H1 (cell line): Measurements from ENCODE around the gene ZNF629. TPM values are rescaled to one million over a fixed set of nuclear protein-coding genes. Genes with fewer than 3 reads are reported as not detected.
A peak's percentile ranks its signal among the peaks of the same experiment; 100 is the strongest.

Experiments
- CTCF ChIA-PET: fragments of 300-600 bp; sonication (Branson Sonifier 250); formaldehyde crosslinking; loops from one replicate; lab custom pipeline; 2021; ENCODE audit not compliant: partially characterized antibody; lab: Charles Lee
- POLR2A ChIA-PET: fragments of 300-600 bp; sonication (Branson Sonifier 250); formaldehyde crosslinking; loops from one replicate; lab custom pipeline; 2021; ENCODE audit warnings: inconsistent platforms; ENCODE audit not compliant: partially characterized antibody; lab: Charles Lee
- DNase-seq, 2 experiments: peaks; one replicate each; pipeline versions ENCODE4 v3.0.0 to v3.0.0-alpha.2; 2010 to 2022; ENCODE audit warnings: low spot score in 2 of 2, low read depth in 1 of 2, mixed read lengths in 1 of 2
- FAIRE-seq: peaks from 2 replicates; lab custom pipeline; 2011; peaks lifted over from hg19 to GRCh38; lab: Jason Lieb, UNC
- H2AFZ ChIP-seq: 2 replicates; pipeline ENCODE4 v1.8.1; 2012; ENCODE audit warnings: low read length, inconsistent platforms
- H2AK5ac ChIP-seq: 2 replicates; pipeline ENCODE4 v1.6.1; 2013; ENCODE audit warnings: low read depth, low read length
- H2BK120ac ChIP-seq: replicated peaks from 2 replicates; pipeline ENCODE3; 2013; ENCODE audit warnings: low read depth, low read length, inconsistent platforms
- H2BK12ac ChIP-seq: 2 replicates; pipeline ENCODE4 v1.6.1; 2013; ENCODE audit warnings: low read depth, low read length
- H2BK15ac ChIP-seq: 2 replicates; pipeline ENCODE4 v1.6.1; 2013; ENCODE audit warnings: low read length
- H2BK20ac ChIP-seq: 2 replicates; pipeline ENCODE4 v1.6.1; 2013; ENCODE audit warnings: low read length
- H2BK5ac ChIP-seq: 2 replicates; pipeline ENCODE4 v1.6.1; 2013; ENCODE audit warnings: low read depth, low read length
- H3K14ac ChIP-seq: 2 replicates; pipeline ENCODE4 v1.6.1; 2013; ENCODE audit warnings: inconsistent platforms; ENCODE audit not compliant: insufficient read length
- H3K18ac ChIP-seq: 2 replicates; pipeline ENCODE4 v1.6.1; 2013; ENCODE audit warnings: low read length; ENCODE audit errors: extremely low read depth
- H3K23ac ChIP-seq: 2 replicates; pipeline ENCODE4 v1.6.1; 2013; ENCODE audit warnings: inconsistent platforms; ENCODE audit not compliant: insufficient read length
- H3K23me2 ChIP-seq: 2 replicates; pipeline ENCODE4 v1.6.1; 2013; ENCODE audit warnings: low read depth, low read length
- H3K27ac ChIP-seq: 2 replicates; pipeline ENCODE4 v1.6.1; 2011; ENCODE audit warnings: low read depth, low read length, inconsistent platforms
- H3K27me3 ChIP-seq, 4 experiments: replicated peaks in 1 of 4; 1 replicate in 1 of 4; 2 replicates in 3 of 4; pipeline versions ENCODE4 v1.6.1 to v1.8.1; 2011 to 2013; ENCODE audit warnings: low read length in 3 of 4, mild to moderate bottlenecking in 3 of 4, inconsistent platforms in 2 of 4, mixed read lengths in 2 of 4, moderate library complexity in 1 of 4; ENCODE audit not compliant: control insufficient read depth in 3 of 4, insufficient read depth in 3 of 4; ENCODE audit errors: extremely low read depth in 1 of 4
- H3K36me3 ChIP-seq, 4 experiments: 2 replicates each; pipeline versions ENCODE4 v1.6.1 to v1.8.1; 2011 to 2013; ENCODE audit warnings: mild to moderate bottlenecking in 4 of 4, low read length in 3 of 4, moderate library complexity in 2 of 4, control low read depth in 1 of 4, inconsistent platforms in 1 of 4; ENCODE audit not compliant: insufficient read depth in 4 of 4, control insufficient read depth in 2 of 4
- H3K4ac ChIP-seq: replicated peaks from 2 replicates; pipeline ENCODE3; 2013; ENCODE audit warnings: low read length, low read depth, mixed read lengths, inconsistent platforms; ENCODE audit not compliant: insufficient read length
- H3K4me1 ChIP-seq, 4 experiments: replicated peaks in 1 of 4; 1 replicate in 1 of 4; 2 replicates in 3 of 4; pipeline versions ENCODE4 v1.6.1 to v1.8.1; 2011 to 2013; ENCODE audit warnings: low read length in 3 of 4, inconsistent platforms in 2 of 4, mixed read lengths in 1 of 4; ENCODE audit not compliant: insufficient read depth in 4 of 4, control insufficient read depth in 3 of 4
- H3K4me2 ChIP-seq, 2 experiments: 2 replicates each; pipeline versions ENCODE4 v1.6.1 to v1.8.1; 2011 to 2013; ENCODE audit warnings: low read depth in 2 of 2, low read length in 2 of 2, control low read depth in 1 of 2, inconsistent platforms in 1 of 2, mild to moderate bottlenecking in 1 of 2; ENCODE audit not compliant: insufficient read depth in 1 of 2
- H3K4me3 ChIP-seq, 4 experiments: fragments of 200-600, 300-600 bp in 1 of 4; sonication (generic), shearing (Covaris generic), sonication (Bioruptor Twin) in 1 of 4; 2 replicates each; pipeline versions ENCODE4 v1.5.1 to v1.8.1; 2011 to 2016; ENCODE audit warnings: low read length in 4 of 4, low read depth in 3 of 4, control low read depth in 2 of 4, inconsistent platforms in 2 of 4, mild to moderate bottlenecking in 2 of 4, mixed read lengths in 1 of 4, moderate library complexity in 1 of 4; ENCODE audit not compliant: insufficient read depth in 2 of 4; ENCODE audit errors: extremely low read depth in 1 of 4
- H3K56ac ChIP-seq: replicated peaks from 2 replicates; pipeline ENCODE3; 2013; ENCODE audit warnings: low read depth, mild to moderate bottlenecking, mixed read lengths, low read length, inconsistent platforms; ENCODE audit not compliant: insufficient read length
- H3K79me1 ChIP-seq: 2 replicates; pipeline ENCODE4 v1.6.1; 2013; ENCODE audit warnings: low read depth, low read length, control low read depth
- H3K79me2 ChIP-seq, 2 experiments: 2 replicates each; pipeline versions ENCODE4 v1.6.1 to v1.8.1; 2012 to 2013; ENCODE audit warnings: low read length in 2 of 2, mild to moderate bottlenecking in 2 of 2, inconsistent platforms in 1 of 2; ENCODE audit not compliant: insufficient read depth in 2 of 2, control insufficient read depth in 1 of 2
- H3K9ac ChIP-seq, 4 experiments: replicated peaks in 1 of 4; 1 replicate in 1 of 4; 2 replicates in 3 of 4; pipeline versions ENCODE4 v1.6.1 to v1.8.1; 2011 to 2013; ENCODE audit warnings: low read depth in 3 of 4, low read length in 3 of 4, control low read depth in 2 of 4, mild to moderate bottlenecking in 2 of 4, moderate library complexity in 2 of 4, inconsistent platforms in 1 of 4; ENCODE audit errors: extremely low read depth in 1 of 4
- H3K9me3 ChIP-seq, 2 experiments: 2 replicates each; pipeline versions ENCODE4 v1.6.1 to v1.8.1; 2012 to 2013; ENCODE audit warnings: mild to moderate bottlenecking in 2 of 2, moderate library complexity in 2 of 2, control low read depth in 1 of 2, inconsistent platforms in 1 of 2, low read depth in 1 of 2, low read length in 1 of 2, mixed read lengths in 1 of 2; ENCODE audit not compliant: insufficient read depth in 2 of 2
- H4K20me1 ChIP-seq, 2 experiments: replicated peaks in 1 of 2; 2 replicates each; pipeline versions ENCODE3 to v1.8.1; 2011 to 2013; ENCODE audit warnings: inconsistent platforms in 2 of 2, low read length in 2 of 2, mild to moderate bottlenecking in 1 of 2; ENCODE audit not compliant: insufficient read depth in 2 of 2, control insufficient read depth in 1 of 2
- H4K5ac ChIP-seq: 2 replicates; pipeline ENCODE4 v1.6.1; 2013; ENCODE audit warnings: low read length, low read depth, mixed read lengths, inconsistent platforms; ENCODE audit not compliant: insufficient read length
- H4K8ac ChIP-seq: 2 replicates; pipeline ENCODE4 v1.8.0; 2013; ENCODE audit warnings: mild to moderate bottlenecking, moderate library complexity, low read length, inconsistent platforms; ENCODE audit not compliant: insufficient read depth; ENCODE audit errors: extremely low read depth
- H4K91ac ChIP-seq: replicated peaks from 2 replicates; pipeline ENCODE3; 2013; ENCODE audit warnings: low read length, mixed read lengths, inconsistent platforms; ENCODE audit not compliant: insufficient read length
- CEBPB ChIP-seq: IDR thresholded peaks from 2 replicates; pipeline ENCODE4 v1.6.1; 2012; ENCODE audit warnings: low read depth, low read length
- E2F6 ChIP-seq: IDR thresholded peaks from 2 replicates; pipeline ENCODE4 v1.6.1; 2012; ENCODE audit warnings: inconsistent platforms
- GTF2F1 ChIP-seq: IDR thresholded peaks from 2 replicates; pipeline ENCODE4 v1.6.1; 2012; ENCODE audit warnings: low read depth, low read length, improper control_type of control experiment, borderline replicate concordance
- KDM1A ChIP-seq: fragments of 200-600, 300-600 bp; sonication (generic); IDR thresholded peaks from 2 replicates; pipeline ENCODE4 v1.7.1; 2016; ENCODE audit warnings: mild to moderate bottlenecking, low read length, borderline replicate concordance
- KDM5A ChIP-seq: fragments of 200-600 bp; IDR thresholded peaks from 2 replicates; pipeline ENCODE4 v1.7.1; 2012; ENCODE audit warnings: mild to moderate bottlenecking, low read length, inconsistent platforms, mixed read lengths
- NANOG ChIP-seq: IDR thresholded peaks from 2 replicates; pipeline ENCODE4 v1.6.1; 2011; ENCODE audit warnings: low read length, low read depth, mild to moderate bottlenecking, inconsistent platforms; ENCODE audit not compliant: insufficient read depth, poor library complexity, severe bottlenecking
- POLR2A ChIP-seq, 2 experiments: IDR thresholded peaks; 1 replicate in 1 of 2; 2 replicates in 1 of 2; pipeline ENCODE4 v1.6.1; 2011; ENCODE audit warnings: low read depth in 2 of 2, low read length in 2 of 2, mild to moderate bottlenecking in 2 of 2; ENCODE audit errors: control extremely low read depth in 1 of 2
- RXRA ChIP-seq: IDR thresholded peaks from 2 replicates; pipeline ENCODE4 v1.6.1; 2011; ENCODE audit warnings: low read depth, mild to moderate bottlenecking, low read length, moderate library complexity; ENCODE audit not compliant: insufficient read depth
- SAP30 ChIP-seq: fragments of 300-600 bp; sonication (generic); IDR thresholded peaks from 2 replicates; pipeline ENCODE4 v1.7.1; 2012; ENCODE audit warnings: low read length, moderate library complexity, mild to moderate bottlenecking, inconsistent platforms; ENCODE audit not compliant: insufficient read depth, insufficient replicate concordance
- SIX5 ChIP-seq: IDR thresholded peaks from 2 replicates; pipeline ENCODE4 v1.6.1; 2011; ENCODE audit warnings: mild to moderate bottlenecking, low read depth, low read length
- SRF ChIP-seq: IDR thresholded peaks from 2 replicates; pipeline ENCODE4 v1.6.1; 2011; ENCODE audit warnings: mild to moderate bottlenecking, low read depth, low read length, moderate library complexity
- WGBS, 2 experiments: shearing (Covaris generic) in 1 of 2; methylation state at CpG; one replicate each; pipeline versions ENCODE4 v1.1.6 to v1.1.7; 2013 to 2015; ENCODE audit warnings: low lambda C conversion rate in 2 of 2, mixed read lengths in 2 of 2, inconsistent platforms in 1 of 2, low coverage in 1 of 2, missing lambda C conversion rate in 1 of 2; ENCODE audit not compliant: insufficient replicate concordance in 2 of 2, insufficient coverage in 1 of 2, insufficient read length in 1 of 2; ENCODE audit errors: extremely low coverage in 1 of 2, missing lambda C conversion rate in 1 of 2; 5-methylcytosine and 5-hydroxymethylcytosine counted together
- polyA plus RNA-seq, 7 experiments: library from polyadenylated mRNA; depleted of rRNA in 3 of 7; stranded (reverse) in 5 of 7; unstranded in 2 of 7; fragments of >200 nt in 5 of 7; fragments of 200-250 nt in 2 of 7; gene quantifications; 1 replicate in 5 of 7; 2 replicates in 1 of 7; 4 replicates in 1 of 7; pipeline versions ENCODE4 v1.2.1 to v1.2.3, GENCODE V29; 2011 to 2013; ENCODE audit warnings: missing spikeins in 2 of 7, mixed read lengths in 2 of 7
- total RNA-seq: library from RNA; stranded (reverse); fragmentation: NEBNext Ultra II Directional; extraction: Animal tissue kit (Norgen Biotek cat#: 25700); gene quantifications from 2 replicates; pipeline ENCODE4 v1.2.1, GENCODE V29; 2021

ZNF629 gene
- total and polyA plus RNA-seq, 2 of the 8 experiments (the other 6 are each of a cell fraction or from before 2014, with no cell fraction given), result 11.0 to 19.5 TPM

- DNase-seq (peak in 1 of 2 experiments; percentile 59), FAIRE-seq (no peak)
- Histone ChIP-seq H3K27me3 (no peaks in the 10 kb centered on the region; a peak in 1 of 7 replicates), H2BK5ac (no peak overlapping the region), H3K4me1 (peaks cover 0 to 11% (median 5%) of the 10 kb centered on the region in 4 experiments; a peak in 5 of 7 replicates), H2BK120ac (no peak overlapping the region), H3K9ac (no peak overlapping the region), H3K79me2 (no peaks in the 10 kb centered on the region), H3K27ac (no peak overlapping the region), H4K20me1 (peaks cover 0 to 19% of the 10 kb centered on the region in 2 experiments), H2AK5ac (no peak overlapping the region), H3K23me2 (peaks cover 4% of the 10 kb centered on the region; the same call in 1 of the 2 replicates), H3K4me3 (no peak overlapping the region), H3K56ac (no peak overlapping the region), H2AFZ (no peak overlapping the region), H2BK12ac (no peak overlapping the region), H3K79me1 (no peaks in the 10 kb centered on the region; the same call in none of the 2 replicates), H2BK20ac (no peak overlapping the region), H2BK15ac (no peak overlapping the region), H4K8ac (no peak overlapping the region), H3K4ac (no peak overlapping the region), H3K36me3 (peaks cover 14 to 26% (median 18%) of the 10 kb centered on the region in 4 experiments; a peak in 6 of 8 replicates), H3K18ac (no peak overlapping the region), H3K4me2 (no peak overlapping the region), H3K14ac (no peak overlapping the region), H4K91ac (no peak overlapping the region), H3K23ac (no peak overlapping the region), H4K5ac (no peak overlapping the region), H3K9me3 (no peaks in the 10 kb centered on the region)
- POLR2A ChIA-PET, result interaction anchor here (0.8 to 6.5 kb wide), 20 partner anchors 9 to 168 kb away, joined by 3 to 59 read pairs (median 4); partner anchors contain the start of genes CTF1, PHKG2 and ZNF629
- CTCF ChIA-PET, result interaction anchor here (0.6 to 1.9 kb wide), 10 partner anchors 15 to 686 kb away, joined by 3 to 7 read pairs (median 3); partner anchors contain the start of gene TBX6
- WGBS, 2 experiments, result 83% methylated on average over 14 of the region's 14 CpGs; no CpG with 5 or more reads in 1 of the 2 experiments
- no peak for TF ChIP-seq E2F6
- TF ChIP-seq CEBPB, result no peak
- TF ChIP-seq SAP30, result no peak
- no peak for TF ChIP-seq GTF2F1
- no peak for TF ChIP-seq SRF
- TF ChIP-seq NANOG, result no peak
- TF ChIP-seq SIX5, result no peak
- peak in 1 of 2 experiments; percentile 49; a peak in 2 of 3 replicates for TF ChIP-seq POLR2A (IDR thresholded peaks at IDR 0.05; ENCODE audit: control extremely low read depth in 1 of 2, low read depth in 2 of 2, low read length in 2 of 2)
- no peak for TF ChIP-seq KDM1A
- no peak for TF ChIP-seq KDM5A
- no peak for TF ChIP-seq RXRA
These were observed 8.3 kb downstream of the ZNF629 start for GRCh38 chr16:30778549-30779244.
